ENCODE results near the gene UBE2A. TPM values are rescaled to one million over a fixed set of nuclear protein-coding genes. Genes with fewer than 3 reads are reported as not detected.
A peak's percentile ranks its signal among the peaks of the same experiment; 100 is the strongest.

UBE2A gene
- total RNA-seq, 4 donors from 2014 or later, result 26.1 to 87.9 (median 72.5) TPM

- Histone ChIP-seq H3K9me3 (no peaks in the 10 kb centered on the region), H3K27ac (no peak overlapping the region), H3K27me3 (no peaks in the 10 kb centered on the region), H3K4me1 (peaks cover 0 to 10% (median under 1%) of the 10 kb centered on the region in 4 donors), H3K4me3 (no peak overlapping the region), H3K36me3 (no peaks in the 10 kb centered on the region)
- DNase-seq, result no peak
- in situ Hi-C loops (cut with MboI; ENCODE audit: low pct_ligation_motif_present in 1 of 4, low pct_unique_long_range_greater_than_20kb in 1 of 4, low sequenced_read_pairs in 3 of 4), result no loop called here
- WGBS, 2 donors (ENCODE audit: low coverage in 1 of 2), result 93% methylated on average over 6 of the region's 6 CpGs; no CpG with 5 or more reads in 1 of the 2 donors
- no peak for TF ChIP-seq POLR2AphosphoS5 (IDR thresholded peaks at IDR 0.05)
- no peak for TF ChIP-seq CTCF (IDR thresholded peaks at IDR 0.05)
- no peak for TF ChIP-seq EP300 (IDR thresholded peaks at IDR 0.05; ENCODE audit: low read depth)
- TF ChIP-seq POLR2A (IDR thresholded peaks at IDR 0.05), result no peak
- intact Hi-C loops (cut with DNase I; ENCODE audit: low total_unique reads), result no loop called here
Observed at GRCh38 chrX:119570351-119570835, 4.0 kb upstream of the UBE2A start.

- Histone ChIP-seq H3K36me3 (no peaks in the 10 kb centered on the region), H3K27ac (peak overlapping the region; percentile 89 to 97 (median 95)), H3K9me3 (no peaks in the 10 kb centered on the region), H3K4me3 (peak overlapping the region in 2 of 4 donors; percentile 78 to 83), H3K27me3 (no peaks in the 10 kb centered on the region), H3K4me1 (peaks cover 0 to 22% (median 4%) of the 10 kb centered on the region in 4 donors)
- 50 to 57% methylated on average over 3 of the region's 3 CpGs for WGBS, 2 donors (ENCODE audit: low coverage in 1 of 2)
- in situ Hi-C loops (cut with MboI; ENCODE audit: low pct_ligation_motif_present in 1 of 4, low pct_unique_long_range_greater_than_20kb in 1 of 4, low sequenced_read_pairs in 3 of 4) (no loop called here), intact Hi-C loops (cut with DNase I; ENCODE audit: low total_unique reads) (no loop called here)
- no peak for DNase-seq
- no peak for TF ChIP-seq POLR2AphosphoS5 (IDR thresholded peaks at IDR 0.05)
- TF ChIP-seq EP300 (IDR thresholded peaks at IDR 0.05; ENCODE audit: low read depth), result no peak
- TF ChIP-seq POLR2A (IDR thresholded peaks at IDR 0.05), result no peak
- no peak for TF ChIP-seq CTCF (IDR thresholded peaks at IDR 0.05)
Observed at GRCh38 chrX:119573222-119573621, 1.1 kb upstream of the UBE2A start.

GRCh38 chrX:119573840-119574393 is 446 bp upstream of the UBE2A start:
- no peak for DNase-seq
- Histone ChIP-seq H3K9me3 (no peaks in the 10 kb centered on the region), H3K4me1 (peaks cover 0 to 22% (median 4%) of the 10 kb centered on the region in 4 donors), H3K27ac (peak overlapping the region; percentile 89 to 97 (median 95)), H3K4me3 (peak overlapping the region; percentile 33 to 83 (median 67)), H3K36me3 (no peaks in the 10 kb centered on the region), H3K27me3 (no peaks in the 10 kb centered on the region)
- in situ Hi-C loops (cut with MboI; ENCODE audit: low pct_ligation_motif_present in 1 of 4, low pct_unique_long_range_greater_than_20kb in 1 of 4, low sequenced_read_pairs in 3 of 4) (no loop called here), intact Hi-C loops (cut with DNase I; ENCODE audit: low total_unique reads) (no loop called here)
- WGBS, 2 donors (ENCODE audit: low coverage in 1 of 2), result 37% methylated on average over 30 of the region's 30 CpGs; no CpG with 5 or more reads in 1 of the 2 donors
- TF ChIP-seq EP300 (IDR thresholded peaks at IDR 0.05; ENCODE audit: low read depth) (no peak), POLR2AphosphoS5 (IDR thresholded peaks at IDR 0.05) (no peak), POLR2A (IDR thresholded peaks at IDR 0.05) (no peak), CTCF (IDR thresholded peaks at IDR 0.05) (no peak)

- intact Hi-C loops (cut with DNase I; ENCODE audit: low total_unique reads), result no loop called here
- H3K27ac ChIP-seq, result no peak overlapping the region
- H3K4me3 ChIP-seq, result no peak overlapping the region
Observed at GRCh38 chrX:119579414-119579813, 5.1 kb downstream of the UBE2A start.

More at GRCh38 chrX:119579414-119579813, 5.1 kb downstream of the UBE2A start:
- no peaks in the 10 kb centered on the region for H3K27me3 ChIP-seq
- TF ChIP-seq POLR2A (IDR thresholded peaks at IDR 0.05), result no peak
- TF ChIP-seq POLR2AphosphoS5 (IDR thresholded peaks at IDR 0.05), result no peak
- no peak for TF ChIP-seq CTCF (IDR thresholded peaks at IDR 0.05)
- TF ChIP-seq EP300 (IDR thresholded peaks at IDR 0.05; ENCODE audit: low read depth), result no peak
- H3K9me3 ChIP-seq, result no peaks in the 10 kb centered on the region
- DNase-seq, result no peak
- in situ Hi-C loops (cut with MboI; ENCODE audit: low pct_ligation_motif_present in 1 of 4, low pct_unique_long_range_greater_than_20kb in 1 of 4, low sequenced_read_pairs in 3 of 4), result no loop called here
- peaks cover 0 to 14% (median 4%) of the 10 kb centered on the region in 4 donors for H3K4me1 ChIP-seq
- no peaks in the 10 kb centered on the region for H3K36me3 ChIP-seq
